ENCODE data around the gene FGF13. TPM values are rescaled to one million over a fixed set of nuclear protein-coding genes. Genes with fewer than 3 reads are reported as not detected.

FGF13 gene
- total and polyA plus RNA-seq, 9 donors = 60.5 to 94.9 (median 76.6) TPM

DNA sequence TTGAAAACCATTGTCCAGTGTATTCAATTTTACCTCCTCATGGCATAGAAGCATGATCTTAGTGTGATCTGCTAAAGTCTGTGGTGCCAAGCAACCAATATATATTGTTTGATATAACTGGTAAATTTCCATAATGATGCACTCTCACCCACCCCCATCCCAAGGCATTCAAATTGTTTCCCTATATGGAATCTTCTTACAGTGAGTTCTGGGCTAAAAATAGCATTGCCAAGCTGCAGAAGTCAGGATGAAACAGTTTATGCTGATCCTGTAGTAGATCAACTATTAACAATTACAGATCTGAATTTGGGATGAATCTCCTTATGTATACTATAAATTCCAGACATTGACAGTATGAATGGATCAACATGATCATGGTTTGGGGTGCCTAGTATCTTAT lies 20.9 kb downstream of the FGF13 start:
- Histone ChIP-seq H3K27ac (ENCODE audit: low read length) (no peak overlapping the region), H3K9me3 (replicated peaks; ENCODE audit: control insufficient read depth, low read depth, low read length) (no peaks in the 10 kb centered on the region), H3K36me3 (ENCODE audit: control insufficient read depth, insufficient read depth, low read length) (no peaks in the 10 kb centered on the region), H3K4me3 (ENCODE audit: low read length) (no peak overlapping the region), H3K4me1 (ENCODE audit: control insufficient read depth, insufficient read depth, low read length) (no peaks in the 10 kb centered on the region), H3K27me3 (ENCODE audit: control insufficient read depth, insufficient read depth, low read length) (no peaks in the 10 kb centered on the region)
- peak; percentile 27 for DNase-seq

GRCh38 chrX:138683600-138683999 lies 27.9 kb downstream of the FGF13 start:
- WGBS (ENCODE audit: insufficient coverage) = no CpG with 5 or more reads among the region's 4 CpGs
- H3K4me3 ChIP-seq (ENCODE audit: low read length) = no peak overlapping the region
- H3K4me1 ChIP-seq (ENCODE audit: control insufficient read depth, insufficient read depth, low read length) = no peaks in the 10 kb centered on the region
- H3K9me3 ChIP-seq (replicated peaks; ENCODE audit: control insufficient read depth, low read depth, low read length) = no peaks in the 10 kb centered on the region
- no peak for DNase-seq
- no peaks in the 10 kb centered on the region for H3K36me3 ChIP-seq (ENCODE audit: control insufficient read depth, insufficient read depth, low read length)
- H3K27ac ChIP-seq (ENCODE audit: low read length) = no peak overlapping the region
- H3K27me3 ChIP-seq (ENCODE audit: control insufficient read depth, insufficient read depth, low read length) = no peaks in the 10 kb centered on the region

DNA sequence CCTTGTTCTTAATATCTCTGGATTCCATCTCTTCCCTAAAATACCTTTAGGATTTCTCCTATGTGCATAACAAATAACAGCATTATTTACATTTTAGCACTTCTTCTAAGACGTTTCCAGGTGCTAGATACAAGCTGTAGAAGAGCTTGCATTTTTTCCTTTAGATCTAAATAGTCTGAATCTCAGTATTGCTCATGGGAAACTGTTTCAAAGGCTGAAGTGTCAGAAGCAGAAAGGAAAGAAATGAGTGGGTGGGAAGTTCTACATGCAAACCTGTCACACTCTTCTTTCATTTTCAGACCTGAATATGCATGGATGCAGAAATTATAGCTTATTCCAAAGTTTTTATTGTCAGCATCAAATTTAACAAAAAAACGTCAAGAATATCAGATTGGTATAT lies 41.8 kb downstream of the FGF13 start:
- Histone ChIP-seq H3K27me3 (ENCODE audit: control insufficient read depth, insufficient read depth, low read length) (peaks cover 2% of the 10 kb centered on the region), H3K36me3 (ENCODE audit: control insufficient read depth, insufficient read depth, low read length) (no peaks in the 10 kb centered on the region), H3K4me1 (ENCODE audit: control insufficient read depth, insufficient read depth, low read length) (no peaks in the 10 kb centered on the region), H3K4me3 (ENCODE audit: low read length) (no peak overlapping the region), H3K27ac (ENCODE audit: low read length) (no peak overlapping the region), H3K9me3 (replicated peaks; ENCODE audit: control insufficient read depth, low read depth, low read length) (no peaks in the 10 kb centered on the region)
- no peak for DNase-seq
- no CpG with 5 or more reads among the region's 2 CpGs for WGBS (ENCODE audit: insufficient coverage)

GRCh38 chrX:138664466-138664865 lies 47.1 kb downstream of the FGF13 start:
- Histone ChIP-seq H3K36me3 (ENCODE audit: control insufficient read depth, insufficient read depth, low read length) (no peaks in the 10 kb centered on the region), H3K9me3 (replicated peaks; ENCODE audit: control insufficient read depth, low read depth, low read length) (no peaks in the 10 kb centered on the region), H3K4me3 (ENCODE audit: low read length) (no peak overlapping the region), H3K27ac (ENCODE audit: low read length) (no peak overlapping the region), H3K4me1 (ENCODE audit: control insufficient read depth, insufficient read depth, low read length) (no peaks in the 10 kb centered on the region), H3K27me3 (ENCODE audit: control insufficient read depth, insufficient read depth, low read length) (peaks cover 2% of the 10 kb centered on the region)
- WGBS (ENCODE audit: insufficient coverage) = no CpG with 5 or more reads among the region's 1 CpG
- no peak for DNase-seq

DNA sequence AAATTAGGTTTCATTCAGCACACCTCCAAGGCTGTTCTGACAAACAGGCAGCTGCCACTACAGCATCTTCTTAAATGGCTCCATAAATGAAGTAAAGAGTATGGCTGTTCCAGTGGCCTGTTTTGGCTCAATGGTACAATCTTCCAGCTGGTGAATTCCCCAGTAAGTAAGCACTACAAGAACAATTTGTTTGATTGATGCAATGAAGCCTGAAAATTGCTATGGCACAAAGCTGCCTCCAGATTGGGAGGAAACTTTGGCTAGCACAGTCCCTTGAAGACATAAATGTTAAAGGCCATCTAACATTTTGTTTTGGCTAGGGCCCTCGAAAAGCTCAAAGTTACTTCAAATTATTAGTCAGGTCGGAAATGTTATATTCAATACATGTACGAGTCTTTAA lies 47.5 kb downstream of the FGF13 start:
- Histone ChIP-seq H3K9me3 (replicated peaks; ENCODE audit: control insufficient read depth, low read depth, low read length) (no peaks in the 10 kb centered on the region), H3K36me3 (ENCODE audit: control insufficient read depth, insufficient read depth, low read length) (no peaks in the 10 kb centered on the region), H3K4me1 (ENCODE audit: control insufficient read depth, insufficient read depth, low read length) (no peaks in the 10 kb centered on the region), H3K4me3 (ENCODE audit: low read length) (no peak overlapping the region), H3K27me3 (ENCODE audit: control insufficient read depth, insufficient read depth, low read length) (peaks cover 2% of the 10 kb centered on the region), H3K27ac (ENCODE audit: low read length) (no peak overlapping the region)
- DNase-seq = no peak
- no CpG with 5 or more reads among the region's 3 CpGs for WGBS (ENCODE audit: insufficient coverage)

DNA sequence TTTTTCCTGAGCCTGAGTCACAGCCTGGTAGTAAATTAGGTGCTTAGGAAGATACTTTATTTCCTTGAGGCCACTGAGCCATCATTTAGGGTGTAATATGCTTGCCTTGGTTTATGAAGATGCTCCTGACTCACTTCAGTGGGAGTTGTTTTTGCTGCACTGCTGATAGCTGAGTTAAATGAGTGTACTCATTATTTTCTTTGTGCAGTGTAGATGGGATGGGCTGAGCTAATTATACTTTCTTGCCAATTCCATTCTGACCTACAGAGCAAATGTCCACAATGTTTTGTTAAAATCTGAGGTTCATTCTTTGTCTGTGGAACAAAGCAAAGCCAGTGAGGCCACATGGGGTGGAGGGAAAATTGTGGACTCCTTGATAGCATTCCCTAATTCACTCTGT lies 60.0 kb downstream of the FGF13 start:
- Histone ChIP-seq H3K27me3 (ENCODE audit: control insufficient read depth, insufficient read depth, low read length) (no peaks in the 10 kb centered on the region), H3K9me3 (replicated peaks; ENCODE audit: control insufficient read depth, low read depth, low read length) (no peaks in the 10 kb centered on the region), H3K4me1 (ENCODE audit: control insufficient read depth, insufficient read depth, low read length) (no peaks in the 10 kb centered on the region), H3K36me3 (ENCODE audit: control insufficient read depth, insufficient read depth, low read length) (no peaks in the 10 kb centered on the region), H3K27ac (ENCODE audit: low read length) (no peak overlapping the region), H3K4me3 (ENCODE audit: low read length) (no peak overlapping the region)
- DNase-seq = no peak

GRCh38 chrX:138648568-138648967 lies 62.9 kb downstream of the FGF13 start:
- no peak for DNase-seq
- Histone ChIP-seq H3K4me1 (ENCODE audit: control insufficient read depth, insufficient read depth, low read length) (no peaks in the 10 kb centered on the region), H3K27ac (ENCODE audit: low read length) (no peak overlapping the region), H3K36me3 (ENCODE audit: control insufficient read depth, insufficient read depth, low read length) (no peaks in the 10 kb centered on the region), H3K9me3 (replicated peaks; ENCODE audit: control insufficient read depth, low read depth, low read length) (no peaks in the 10 kb centered on the region), H3K27me3 (ENCODE audit: control insufficient read depth, insufficient read depth, low read length) (peaks cover 4% of the 10 kb centered on the region), H3K4me3 (ENCODE audit: low read length) (no peak overlapping the region)
- WGBS (ENCODE audit: insufficient coverage) = 70% methylated on average over 2 of the region's 4 CpGs

DNA sequence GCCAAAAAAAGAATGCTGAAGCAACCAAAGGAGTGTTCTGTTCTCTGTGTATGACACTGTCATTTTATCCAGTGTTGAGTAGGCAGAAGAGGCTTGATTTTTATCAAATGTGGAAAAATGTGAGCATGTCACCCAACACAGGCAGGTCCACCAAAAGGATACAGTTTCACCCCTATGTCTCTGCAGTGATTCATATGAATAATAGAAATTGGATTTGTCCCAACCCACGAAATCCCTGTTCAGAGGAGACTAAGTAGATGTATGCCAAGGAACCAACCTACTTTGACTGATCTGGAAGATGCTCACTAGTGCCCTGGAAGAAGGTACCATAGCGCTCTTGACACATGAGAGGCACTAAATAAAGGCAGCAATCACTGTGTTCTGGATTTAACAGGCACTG lies 72.5 kb downstream of the FGF13 start:
- Histone ChIP-seq H3K36me3 (ENCODE audit: control insufficient read depth, insufficient read depth, low read length) (peaks cover 2% of the 10 kb centered on the region), H3K9me3 (replicated peaks; ENCODE audit: control insufficient read depth, low read depth, low read length) (no peaks in the 10 kb centered on the region), H3K4me1 (ENCODE audit: control insufficient read depth, insufficient read depth, low read length) (no peaks in the 10 kb centered on the region), H3K4me3 (ENCODE audit: low read length) (no peak overlapping the region), H3K27ac (ENCODE audit: low read length) (no peak overlapping the region), H3K27me3 (ENCODE audit: control insufficient read depth, insufficient read depth, low read length) (peaks cover 3% of the 10 kb centered on the region)
- DNase-seq = no peak
- WGBS (ENCODE audit: insufficient coverage) = 25% methylated on average over 1 of the region's 2 CpGs
